HepG2 (cell line): ENCODE results near the gene C1orf116. TPM values are rescaled to one million over a fixed set of nuclear protein-coding genes. Genes with fewer than 3 reads are reported as not detected.

Source experiments
- ADNP ChIP-seq: sonication (generic); formaldehyde crosslinking; IDR thresholded peaks from 2 replicates; pipeline ENCODE4 v1.4.0; 2020; ENCODE audit warnings: missing genetic modification reagents
- EED ChIP-seq: sonication (generic); formaldehyde crosslinking; IDR thresholded peaks from 2 replicates; pipeline ENCODE4 v1.5.0; 2020; ENCODE audit warnings: mild to moderate bottlenecking, missing genetic modification reagents
- HMG20A ChIP-seq: IDR thresholded peaks from 2 replicates; pipeline ENCODE4 v1.6.1; 2016; ENCODE audit warnings: borderline replicate concordance
- HNRNPUL1 ChIP-seq: fragments of 200-400 bp; formaldehyde crosslinking; IDR thresholded peaks from 2 replicates; pipeline ENCODE4 v1.6.1; 2017; ENCODE audit warnings: low read depth, mild to moderate bottlenecking, low read length, moderate library complexity
- MAFK ChIP-seq, 2 experiments: IDR thresholded peaks in 1 of 2; conservative IDR thresholded peaks in 1 of 2; 2 replicates each; pipeline ENCODE4 v1.6.1; 2011; ENCODE audit warnings: improper control_type of control experiment in 2 of 2, low read length in 2 of 2
- NFIB ChIP-seq: sonication (generic); formaldehyde crosslinking; IDR thresholded peaks from 2 replicates; pipeline ENCODE4 v1.9.0; 2021; ENCODE audit warnings: missing genetic modification reagents, mild to moderate bottlenecking, borderline replicate concordance
- RFXANK ChIP-seq: IDR thresholded peaks from 2 replicates; pipeline ENCODE4 v1.6.1; 2016
- SMAD3 ChIP-seq: sonication (generic); formaldehyde crosslinking; IDR thresholded peaks from 2 replicates; pipeline ENCODE4 v1.4.0; 2020; ENCODE audit warnings: missing genetic modification reagents
- SP5 ChIP-seq: IDR thresholded peaks from 2 replicates; pipeline ENCODE4 v1.6.1; 2016; ENCODE audit warnings: low read depth, borderline replicate concordance
- U2AF2 ChIP-seq: fragments of 200-400 bp; formaldehyde crosslinking; IDR thresholded peaks from 2 replicates; pipeline ENCODE4 v1.6.1; 2017; ENCODE audit warnings: low read depth, mild to moderate bottlenecking, low read length
- ZFP41 ChIP-seq: sonication (generic); formaldehyde crosslinking; IDR thresholded peaks from 2 replicates; pipeline ENCODE4 v1.4.0; 2020; ENCODE audit warnings: mild to moderate bottlenecking, missing genetic modification reagents, borderline replicate concordance
- ZMAT3 ChIP-seq: sonication (generic); formaldehyde crosslinking; conservative IDR thresholded peaks from 2 replicates; pipeline ENCODE4 v1.7.0; 2021; ENCODE audit warnings: missing genetic modification reagents
- ZNF567 ChIP-seq: sonication (generic); formaldehyde crosslinking; IDR thresholded peaks from 2 replicates; pipeline ENCODE4 v1.8.1; 2023; ENCODE audit warnings: mild to moderate bottlenecking, missing genetic modification reagents, borderline replicate concordance
- ZNF605 ChIP-seq: sonication (generic); formaldehyde crosslinking; IDR thresholded peaks from 2 replicates; pipeline ENCODE4 v1.8.0; 2022; ENCODE audit warnings: mild to moderate bottlenecking, missing genetic modification reagents
- ZNF83 ChIP-seq: sonication (generic); formaldehyde crosslinking; IDR thresholded peaks from 2 replicates; pipeline ENCODE4 v1.4.0; 2020; ENCODE audit warnings: missing genetic modification reagents, mild to moderate bottlenecking, borderline replicate concordance
- polyA plus RNA-seq, 8 experiments: library from polyadenylated mRNA; depleted of rRNA in 3 of 8; stranded (reverse) in 7 of 8; unstranded in 1 of 8; fragments of >200 nt; fragmentation: Illumina TruSeq in 4 of 8; extraction: Trizol in 4 of 8; gene quantifications; 2 replicates each; pipeline versions ENCODE4 v1.2.1 to v1.2.3, GENCODE V29; 2011 to 2016; ENCODE audit warnings: low read depth in 4 of 8, missing spikeins in 1 of 8, mixed read lengths in 1 of 8; ENCODE audit not compliant: insufficient read depth in 1 of 8
- total RNA-seq, 5 experiments: library from RNA; depleted of rRNA; stranded (reverse); fragments of >200 nt; fragmentation: Illumina TruSeq; extraction: Trizol; gene quantifications; 2 replicates each; pipeline ENCODE4 v1.2.3, GENCODE V29; 2016; ENCODE audit warnings: low read depth in 1 of 5
- TF ChIP-seq, protein P1 (sequence below): IDR thresholded peaks from 2 replicates; pipeline ENCODE4 v1.4.0; 2020; ENCODE audit warnings: mild to moderate bottlenecking, missing genetic modification reagents
- TF ChIP-seq, protein P2 (sequence below): sonication (generic); formaldehyde crosslinking; IDR thresholded peaks from 2 replicates; pipeline ENCODE4 v1.8.0; 2023; ENCODE audit warnings: mild to moderate bottlenecking, missing genetic modification reagents
- TF ChIP-seq, protein P3 (sequence below): sonication (generic); formaldehyde crosslinking; IDR thresholded peaks from 2 replicates; pipeline ENCODE4 v1.8.0; 2022; ENCODE audit warnings: mild to moderate bottlenecking, missing genetic modification reagents; ENCODE audit not compliant: insufficient replicate concordance
- TF ChIP-seq, protein P4 (sequence below): sonication (generic); formaldehyde crosslinking; IDR thresholded peaks from 2 replicates; pipeline ENCODE4 v1.8.1; 2022; ENCODE audit warnings: low read depth, mild to moderate bottlenecking, missing genetic modification reagents
- TF ChIP-seq, protein P5 (sequence below): sonication (generic); formaldehyde crosslinking; IDR thresholded peaks from 2 replicates; pipeline ENCODE4 v1.8.0; 2022; ENCODE audit warnings: mild to moderate bottlenecking, missing genetic modification reagents, moderate library complexity

The C1orf116 gene
- total and polyA plus RNA-seq, 2 of the 13 experiments (the other 11 are each of a cell fraction or from before 2014, with no cell fraction given), result 0.51 to 0.95 TPM

DNA sequence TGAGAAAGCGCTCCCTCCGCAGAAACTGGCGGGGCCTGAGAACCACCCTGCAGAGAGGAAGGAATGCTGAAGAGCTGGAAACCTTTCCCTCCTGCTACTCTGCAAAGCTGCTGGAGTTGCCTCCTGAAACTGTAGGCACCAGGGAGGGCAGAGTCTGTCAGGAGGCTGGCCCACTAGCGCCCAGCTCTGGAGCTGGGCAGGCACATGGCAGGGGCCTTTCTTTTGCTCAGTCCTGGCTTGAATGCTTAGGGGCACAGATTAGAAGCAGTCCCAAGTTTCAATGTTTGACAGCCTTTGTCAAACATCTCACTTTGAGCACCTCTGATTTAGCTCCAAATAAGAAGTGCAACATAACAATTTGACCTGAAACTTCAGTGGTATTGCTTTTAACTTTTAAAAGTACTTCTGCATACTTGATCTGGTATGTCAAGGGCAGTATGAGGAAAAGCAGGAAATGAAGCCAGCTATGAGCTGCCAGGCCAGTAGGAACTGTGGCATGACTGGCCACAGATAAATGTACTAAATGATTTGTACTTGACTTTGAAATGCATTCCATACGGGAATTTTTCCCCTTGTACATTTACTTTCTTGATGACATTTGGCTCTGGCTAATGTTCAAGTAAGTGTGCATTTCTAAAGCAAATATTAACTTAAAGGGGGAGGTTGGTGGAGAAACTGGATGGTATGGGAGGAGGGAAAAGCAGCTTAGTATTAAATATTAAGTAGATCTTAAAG, 7.2 kb downstream of the C1orf116 start (continued):
- TF ChIP-seq, protein P1, sequence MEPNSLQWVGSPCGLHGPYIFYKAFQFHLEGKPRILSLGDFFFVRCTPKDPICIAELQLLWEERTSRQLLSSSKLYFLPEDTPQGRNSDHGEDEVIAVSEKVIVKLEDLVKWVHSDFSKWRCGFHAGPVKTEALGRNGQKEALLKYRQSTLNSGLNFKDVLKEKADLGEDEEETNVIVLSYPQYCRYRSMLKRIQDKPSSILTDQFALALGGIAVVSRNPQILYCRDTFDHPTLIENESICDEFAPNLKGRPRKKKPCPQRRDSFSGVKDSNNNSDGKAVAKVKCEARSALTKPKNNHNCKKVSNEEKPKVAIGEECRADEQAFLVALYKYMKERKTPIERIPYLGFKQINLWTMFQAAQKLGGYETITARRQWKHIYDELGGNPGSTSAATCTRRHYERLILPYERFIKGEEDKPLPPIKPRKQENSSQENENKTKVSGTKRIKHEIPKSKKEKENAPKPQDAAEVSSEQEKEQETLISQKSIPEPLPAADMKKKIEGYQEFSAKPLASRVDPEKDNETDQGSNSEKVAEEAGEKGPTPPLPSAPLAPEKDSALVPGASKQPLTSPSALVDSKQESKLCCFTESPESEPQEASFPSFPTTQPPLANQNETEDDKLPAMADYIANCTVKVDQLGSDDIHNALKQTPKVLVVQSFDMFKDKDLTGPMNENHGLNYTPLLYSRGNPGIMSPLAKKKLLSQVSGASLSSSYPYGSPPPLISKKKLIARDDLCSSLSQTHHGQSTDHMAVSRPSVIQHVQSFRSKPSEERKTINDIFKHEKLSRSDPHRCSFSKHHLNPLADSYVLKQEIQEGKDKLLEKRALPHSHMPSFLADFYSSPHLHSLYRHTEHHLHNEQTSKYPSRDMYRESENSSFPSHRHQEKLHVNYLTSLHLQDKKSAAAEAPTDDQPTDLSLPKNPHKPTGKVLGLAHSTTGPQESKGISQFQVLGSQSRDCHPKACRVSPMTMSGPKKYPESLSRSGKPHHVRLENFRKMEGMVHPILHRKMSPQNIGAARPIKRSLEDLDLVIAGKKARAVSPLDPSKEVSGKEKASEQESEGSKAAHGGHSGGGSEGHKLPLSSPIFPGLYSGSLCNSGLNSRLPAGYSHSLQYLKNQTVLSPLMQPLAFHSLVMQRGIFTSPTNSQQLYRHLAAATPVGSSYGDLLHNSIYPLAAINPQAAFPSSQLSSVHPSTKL (CRISPR knock-in tag), result peak; percentile 99
- TF ChIP-seq NFIB (CRISPR knock-in tag), result no peak
- no peak for TF ChIP-seq ZFP41
- TF ChIP-seq SP5 (CRISPR knock-in tag), result peak; percentile 43; the same call in 1 of the 2 replicates
- TF ChIP-seq, protein P2, sequence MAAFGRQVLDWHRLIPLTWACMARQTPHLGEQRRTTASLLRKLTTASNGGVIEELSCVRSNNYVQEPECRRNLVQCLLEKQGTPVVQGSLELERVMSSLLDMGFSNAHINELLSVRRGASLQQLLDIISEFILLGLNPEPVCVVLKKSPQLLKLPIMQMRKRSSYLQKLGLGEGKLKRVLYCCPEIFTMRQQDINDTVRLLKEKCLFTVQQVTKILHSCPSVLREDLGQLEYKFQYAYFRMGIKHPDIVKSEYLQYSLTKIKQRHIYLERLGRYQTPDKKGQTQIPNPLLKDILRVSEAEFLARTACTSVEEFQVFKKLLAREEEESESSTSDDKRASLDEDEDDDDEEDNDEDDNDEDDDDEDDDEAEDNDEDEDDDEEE (CRISPR knock-in tag), result no peak
- TF ChIP-seq, protein P3, sequence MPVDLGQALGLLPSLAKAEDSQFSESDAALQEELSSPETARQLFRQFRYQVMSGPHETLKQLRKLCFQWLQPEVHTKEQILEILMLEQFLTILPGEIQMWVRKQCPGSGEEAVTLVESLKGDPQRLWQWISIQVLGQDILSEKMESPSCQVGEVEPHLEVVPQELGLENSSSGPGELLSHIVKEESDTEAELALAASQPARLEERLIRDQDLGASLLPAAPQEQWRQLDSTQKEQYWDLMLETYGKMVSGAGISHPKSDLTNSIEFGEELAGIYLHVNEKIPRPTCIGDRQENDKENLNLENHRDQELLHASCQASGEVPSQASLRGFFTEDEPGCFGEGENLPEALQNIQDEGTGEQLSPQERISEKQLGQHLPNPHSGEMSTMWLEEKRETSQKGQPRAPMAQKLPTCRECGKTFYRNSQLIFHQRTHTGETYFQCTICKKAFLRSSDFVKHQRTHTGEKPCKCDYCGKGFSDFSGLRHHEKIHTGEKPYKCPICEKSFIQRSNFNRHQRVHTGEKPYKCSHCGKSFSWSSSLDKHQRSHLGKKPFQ (CRISPR knock-in tag), result no peak
- TF ChIP-seq ZNF83, result no peak
- TF ChIP-seq ZNF567, result no peak
- 0 out of 2 replicates have a peak, but pooled peaks have one; percentile 50 for TF ChIP-seq RFXANK (CRISPR knock-in tag)
- no peak for TF ChIP-seq ADNP (CRISPR knock-in tag)
- TF ChIP-seq, protein P4, sequence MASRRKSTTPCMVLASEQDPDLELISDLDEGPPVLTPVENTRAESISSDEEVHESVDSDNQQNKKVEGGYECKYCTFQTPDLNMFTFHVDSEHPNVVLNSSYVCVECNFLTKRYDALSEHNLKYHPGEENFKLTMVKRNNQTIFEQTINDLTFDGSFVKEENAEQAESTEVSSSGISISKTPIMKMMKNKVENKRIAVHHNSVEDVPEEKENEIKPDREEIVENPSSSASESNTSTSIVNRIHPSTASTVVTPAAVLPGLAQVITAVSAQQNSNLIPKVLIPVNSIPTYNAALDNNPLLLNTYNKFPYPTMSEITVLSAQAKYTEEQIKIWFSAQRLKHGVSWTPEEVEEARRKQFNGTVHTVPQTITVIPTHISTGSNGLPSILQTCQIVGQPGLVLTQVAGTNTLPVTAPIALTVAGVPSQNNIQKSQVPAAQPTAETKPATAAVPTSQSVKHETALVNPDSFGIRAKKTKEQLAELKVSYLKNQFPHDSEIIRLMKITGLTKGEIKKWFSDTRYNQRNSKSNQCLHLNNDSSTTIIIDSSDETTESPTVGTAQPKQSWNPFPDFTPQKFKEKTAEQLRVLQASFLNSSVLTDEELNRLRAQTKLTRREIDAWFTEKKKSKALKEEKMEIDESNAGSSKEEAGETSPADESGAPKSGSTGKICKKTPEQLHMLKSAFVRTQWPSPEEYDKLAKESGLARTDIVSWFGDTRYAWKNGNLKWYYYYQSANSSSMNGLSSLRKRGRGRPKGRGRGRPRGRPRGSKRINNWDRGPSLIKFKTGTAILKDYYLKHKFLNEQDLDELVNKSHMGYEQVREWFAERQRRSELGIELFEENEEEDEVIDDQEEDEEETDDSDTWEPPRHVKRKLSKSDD, result no peak
- TF ChIP-seq U2AF2, result no peak
- TF ChIP-seq SMAD3 (CRISPR knock-in tag), result no peak
- no peak for TF ChIP-seq ZNF605 (CRISPR knock-in tag)
- no peak for TF ChIP-seq HNRNPUL1
- TF ChIP-seq ZMAT3 (CRISPR knock-in tag), result no peak
- TF ChIP-seq, protein P5, sequence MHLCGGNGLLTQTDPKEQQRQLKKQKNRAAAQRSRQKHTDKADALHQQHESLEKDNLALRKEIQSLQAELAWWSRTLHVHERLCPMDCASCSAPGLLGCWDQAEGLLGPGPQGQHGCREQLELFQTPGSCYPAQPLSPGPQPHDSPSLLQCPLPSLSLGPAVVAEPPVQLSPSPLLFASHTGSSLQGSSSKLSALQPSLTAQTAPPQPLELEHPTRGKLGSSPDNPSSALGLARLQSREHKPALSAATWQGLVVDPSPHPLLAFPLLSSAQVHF, result no peak
- TF ChIP-seq MAFK (conservative IDR thresholded peaks at IDR 0.05 in 1 of 2, IDR thresholded peaks at IDR 0.05 in 1 of 2; ENCODE audit: low read length in 2 of 2), result no peak
- peak; percentile 89; the same call in 1 of the 2 replicates for TF ChIP-seq HMG20A (CRISPR knock-in tag)
- no peak for TF ChIP-seq EED (CRISPR knock-in tag)
